SJSA1 (cell line): ENCODE measurements around the gene CNIH3. TPM values are rescaled to one million over a fixed set of nuclear protein-coding genes. Genes with fewer than 3 reads are reported as not detected.

Experiments
- DNase-seq, 2 experiments: peaks; one replicate each; pipeline ENCODE4 v3.0.0-alpha.2; 2015 to 2020; ENCODE audit warnings: low spot score in 2 of 2, low read depth in 1 of 2
- H3K27ac ChIP-seq: fragments of 250-450 bp; sonication (Bioruptor Pico); 2 replicates; pipeline ENCODE4 v1.5.1; 2020; ENCODE audit warnings: mild to moderate bottlenecking, moderate library complexity
- H3K27me3 ChIP-seq: fragments of 250-450 bp; sonication (Bioruptor Pico); replicated peaks from 2 replicates; pipeline ENCODE4 v1.5.1; 2020; ENCODE audit warnings: mild to moderate bottlenecking, moderate library complexity
- H3K36me3 ChIP-seq: fragments of 250-450 bp; sonication (Bioruptor Pico); 2 replicates; pipeline ENCODE4 v1.5.1; 2020; ENCODE audit warnings: mild to moderate bottlenecking
- H3K4me1 ChIP-seq: fragments of 250-450 bp; sonication (Bioruptor Pico); replicated peaks from 2 replicates; pipeline ENCODE4 v1.6.1; 2021; ENCODE audit warnings: mild to moderate bottlenecking
- H3K4me3 ChIP-seq: fragments of 250-450 bp; sonication (Bioruptor Pico); 2 replicates; pipeline ENCODE4 v1.5.1; 2020; ENCODE audit warnings: mild to moderate bottlenecking
- H3K9me3 ChIP-seq: fragments of 250-450 bp; sonication (Bioruptor Pico); replicated peaks from 2 replicates; pipeline ENCODE4 v1.5.1; 2020; ENCODE audit warnings: mild to moderate bottlenecking
- total RNA-seq: library from RNA; depleted of rRNA; stranded (reverse); fragments of >200 nt; shearing (Covaris generic); gene quantifications from 2 replicates; pipeline ENCODE4 v1.2.3, GENCODE V29; 2014

Gene CNIH3
- total RNA-seq, 1 experiment from 2014 or later = 7.9 TPM

DNA sequence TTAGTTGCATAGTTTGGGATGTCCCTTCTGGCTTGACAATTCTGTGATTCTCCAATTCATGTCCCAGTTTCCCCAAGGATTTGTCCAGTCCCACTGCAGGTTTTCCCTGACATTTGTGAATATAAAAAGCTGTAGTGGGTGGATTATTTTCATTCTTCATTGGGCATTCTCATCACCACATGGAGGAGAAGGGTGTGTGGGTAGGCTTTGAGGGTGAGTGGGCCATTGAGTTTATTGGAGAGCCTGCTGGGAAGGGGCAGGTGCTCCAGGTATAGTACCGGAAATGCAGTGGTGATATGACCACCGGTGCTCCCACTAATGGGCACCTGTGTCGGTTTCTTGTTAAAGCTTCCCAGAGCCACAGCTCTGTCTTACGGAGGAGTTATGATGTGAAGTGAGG lies 74.5 kb downstream of the CNIH3 start:
- H3K4me3 ChIP-seq = no peak overlapping the region
- DNase-seq = no peak
- H3K27me3 ChIP-seq = no peaks in the 10 kb centered on the region
- no peak overlapping the region for H3K27ac ChIP-seq
- H3K36me3 ChIP-seq = no peaks in the 10 kb centered on the region; the same call in 1 of the 2 replicates
- no peaks in the 10 kb centered on the region for H3K4me1 ChIP-seq
- H3K9me3 ChIP-seq = no peaks in the 10 kb centered on the region

DNA sequence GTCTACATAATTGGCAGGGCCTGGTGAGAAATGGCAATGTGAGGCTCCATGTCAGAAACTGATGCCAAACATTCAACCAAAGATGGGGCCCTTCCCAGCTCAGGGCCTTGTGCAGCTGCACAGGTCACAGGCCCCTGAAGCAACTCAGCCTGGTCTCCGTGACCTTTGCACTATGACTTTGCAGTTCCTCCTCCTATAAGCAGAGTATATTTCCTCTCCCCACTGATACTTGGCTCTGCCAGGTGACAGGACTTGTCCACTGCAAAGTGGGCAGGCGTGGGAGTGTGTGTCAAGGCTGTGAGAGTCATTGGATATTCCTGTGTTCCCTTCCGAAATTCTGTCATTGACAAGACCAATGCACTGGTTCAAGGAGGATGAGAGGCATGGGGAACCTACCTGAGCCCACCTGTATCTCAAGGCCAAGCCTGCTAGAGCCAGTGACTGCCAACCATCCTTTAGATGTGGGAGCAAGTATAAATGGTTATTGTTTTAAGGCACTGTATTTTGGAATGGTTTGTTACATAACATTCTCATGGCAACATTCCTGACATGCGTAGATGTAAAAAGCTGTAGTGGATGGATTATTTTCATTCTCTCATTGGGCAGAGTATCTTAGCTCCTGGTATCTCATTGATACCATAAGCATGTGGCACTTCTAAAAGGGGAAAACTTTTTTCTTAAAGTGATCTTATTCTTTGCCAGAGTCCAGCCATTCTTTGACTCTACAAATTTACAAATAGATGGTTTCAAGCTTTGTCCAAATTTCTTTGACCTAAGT lies 75.2 kb downstream of the CNIH3 start:
- H3K4me1 ChIP-seq = no peaks in the 10 kb centered on the region
- H3K36me3 ChIP-seq = no peaks in the 10 kb centered on the region
- no peak overlapping the region for H3K4me3 ChIP-seq
- H3K27ac ChIP-seq = no peak overlapping the region
- no peaks in the 10 kb centered on the region for H3K27me3 ChIP-seq
- DNase-seq = no peak
- no peaks in the 10 kb centered on the region for H3K9me3 ChIP-seq

DNA sequence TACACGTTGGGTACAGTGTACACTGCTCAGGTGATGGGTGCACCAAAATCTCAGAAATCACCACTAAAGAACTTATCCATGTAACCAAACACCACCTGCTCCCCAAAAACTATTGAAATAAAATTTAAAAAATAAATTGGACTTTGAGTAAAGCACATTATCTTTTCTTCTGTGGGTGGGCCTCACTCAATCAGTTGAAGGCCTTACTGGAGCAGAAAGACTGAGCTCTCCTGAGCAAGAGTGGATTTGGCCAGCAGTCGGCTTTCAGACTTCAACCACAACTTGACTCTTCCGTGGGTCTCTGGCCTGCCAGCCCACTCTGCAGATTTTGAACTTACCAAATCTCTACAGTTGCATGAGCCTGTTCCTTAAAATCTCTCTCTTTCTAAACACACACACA lies 78.9 kb downstream of the CNIH3 start:
- Histone ChIP-seq H3K4me3 (no peak overlapping the region), H3K9me3 (no peaks in the 10 kb centered on the region), H3K27ac (no peak overlapping the region), H3K4me1 (no peaks in the 10 kb centered on the region), H3K27me3 (no peaks in the 10 kb centered on the region), H3K36me3 (no peaks in the 10 kb centered on the region)
- DNase-seq = no peak

DNA sequence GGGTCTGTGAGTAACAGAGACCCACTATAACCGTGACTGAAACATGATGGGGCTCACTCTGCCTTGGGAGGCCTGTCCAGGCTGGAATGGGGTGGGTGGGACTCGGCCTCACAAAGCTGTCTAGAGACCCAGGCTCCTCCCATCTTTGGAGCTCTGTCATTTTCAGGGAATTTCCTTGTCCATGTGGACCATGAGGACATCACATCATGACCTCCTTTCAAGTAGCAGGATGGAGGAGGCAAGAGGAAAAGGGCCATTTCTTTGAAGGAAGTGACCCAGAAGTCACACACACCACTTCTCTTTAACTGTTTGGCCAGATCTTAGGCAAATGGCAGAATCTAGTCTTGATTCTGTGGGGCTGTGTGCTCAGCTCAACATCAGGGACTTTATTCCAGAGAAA lies 79.9 kb downstream of the CNIH3 start:
- Histone ChIP-seq H3K4me3 (no peak overlapping the region), H3K9me3 (no peaks in the 10 kb centered on the region), H3K36me3 (no peaks in the 10 kb centered on the region), H3K27me3 (no peaks in the 10 kb centered on the region), H3K4me1 (peaks cover 4% of the 10 kb centered on the region; the same call in 1 of the 2 replicates), H3K27ac (no peak overlapping the region)
- DNase-seq = no peak

DNA sequence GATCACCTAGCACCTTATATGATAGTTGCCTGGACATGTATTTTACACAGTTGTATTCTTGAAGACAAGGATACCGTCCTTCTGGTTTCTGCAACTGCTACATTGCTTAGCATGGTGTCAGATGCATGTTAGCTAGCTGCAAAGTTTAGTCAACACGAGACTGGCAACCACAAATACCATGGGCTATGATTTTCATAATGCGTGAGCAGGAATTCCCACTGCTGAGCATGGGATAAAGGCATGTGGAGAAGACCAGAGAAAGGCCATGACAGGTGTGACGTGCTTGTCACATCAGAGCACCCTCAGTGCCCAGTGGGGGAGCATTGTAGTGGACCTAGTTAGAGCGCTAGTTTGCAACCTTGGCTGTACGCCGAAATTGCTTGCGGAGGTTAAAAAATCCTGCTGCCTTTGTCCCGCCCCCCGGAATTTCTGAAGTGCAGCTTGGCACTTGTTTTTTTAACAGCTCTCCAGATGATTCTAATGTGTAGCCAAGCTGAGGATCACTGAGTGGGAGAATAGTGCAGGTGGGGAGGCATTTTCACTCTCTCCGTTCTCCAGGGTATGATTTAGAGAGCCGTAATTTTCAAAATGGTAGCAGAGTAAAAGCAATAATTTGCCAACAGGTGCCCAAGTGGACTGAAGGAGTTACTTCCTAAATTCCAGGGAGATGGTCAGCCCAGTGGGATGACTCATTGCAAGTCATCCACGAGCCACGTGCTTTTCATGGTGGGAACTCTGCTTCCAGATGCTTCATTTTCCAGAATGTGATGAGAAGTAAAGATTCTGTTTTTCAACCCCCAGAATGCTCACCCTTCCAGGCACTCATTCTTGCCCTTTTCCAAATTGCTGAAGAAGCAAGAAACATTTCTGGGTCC lies 81.0 kb downstream of the CNIH3 start:
- peak in 1 of 2 experiments; percentile 21 for DNase-seq
- H3K4me1 ChIP-seq = peaks cover 4% of the 10 kb centered on the region; the same call in 1 of the 2 replicates
- no peaks in the 10 kb centered on the region for H3K27me3 ChIP-seq
- no peaks in the 10 kb centered on the region for H3K36me3 ChIP-seq
- no peaks in the 10 kb centered on the region for H3K9me3 ChIP-seq
- no peak overlapping the region for H3K4me3 ChIP-seq
- H3K27ac ChIP-seq = no peak overlapping the region

DNA sequence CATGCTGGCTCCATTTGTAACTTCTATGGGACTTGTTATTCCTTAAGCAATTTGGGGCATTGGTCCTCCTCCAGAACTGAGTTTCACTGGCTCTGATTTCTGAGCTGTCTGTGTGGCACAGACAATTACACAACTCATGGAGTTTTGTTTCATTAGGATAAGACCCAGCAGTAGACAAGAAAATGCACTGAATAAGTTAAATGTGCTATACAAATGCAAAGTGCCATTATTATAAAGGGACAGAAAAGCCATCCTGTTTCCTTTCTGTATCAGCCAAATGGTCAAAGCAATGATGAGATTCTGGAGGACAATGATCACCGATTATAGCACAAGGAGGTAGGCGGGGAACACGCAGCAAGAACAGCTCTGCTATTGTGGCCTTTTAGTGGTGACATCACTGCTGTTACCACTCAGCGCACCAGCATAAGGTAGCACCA lies 81.9 kb downstream of the CNIH3 start:
- peaks cover 4% of the 10 kb centered on the region; the same call in 1 of the 2 replicates for H3K4me1 ChIP-seq
- no peaks in the 10 kb centered on the region for H3K27me3 ChIP-seq
- no peak overlapping the region for H3K4me3 ChIP-seq
- H3K9me3 ChIP-seq = no peaks in the 10 kb centered on the region
- no peak for DNase-seq
- H3K36me3 ChIP-seq = no peaks in the 10 kb centered on the region
- no peak overlapping the region for H3K27ac ChIP-seq

DNA sequence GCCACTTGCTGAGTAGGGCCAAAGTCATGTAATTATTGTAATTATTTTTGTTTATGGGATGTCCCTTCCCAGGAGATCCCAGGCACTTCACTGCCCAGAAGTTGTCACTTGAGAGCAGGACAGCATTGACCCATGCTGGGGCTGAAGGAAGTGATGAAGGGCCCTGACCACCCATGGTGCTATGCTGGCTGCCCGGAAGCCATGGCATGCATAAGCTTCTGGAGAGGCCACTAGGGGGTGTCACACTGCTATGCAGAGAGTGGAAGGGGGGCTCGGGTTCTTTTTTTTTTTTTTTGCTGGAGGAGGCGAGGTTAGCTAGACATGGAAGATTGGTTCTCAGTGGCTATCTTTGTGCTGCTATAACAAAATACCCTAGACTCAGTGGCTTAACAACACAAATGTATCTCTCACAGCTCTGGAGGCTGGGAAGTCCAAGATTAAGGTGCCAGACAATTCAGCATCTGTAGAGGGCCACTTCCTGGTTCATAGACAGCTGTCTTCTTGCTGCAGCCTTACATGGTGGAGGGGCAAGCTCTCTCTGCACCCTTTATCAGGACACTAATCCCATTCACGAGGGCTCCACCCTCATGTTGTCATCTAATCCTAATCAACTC lies 84.9 kb downstream of the CNIH3 start:
- Histone ChIP-seq H3K4me1 (peaks cover 4% of the 10 kb centered on the region; the same call in 1 of the 2 replicates), H3K27ac (no peak overlapping the region), H3K4me3 (no peak overlapping the region), H3K27me3 (no peaks in the 10 kb centered on the region), H3K36me3 (no peaks in the 10 kb centered on the region), H3K9me3 (no peaks in the 10 kb centered on the region)
- DNase-seq = peak; percentile 51 to 72

DNA sequence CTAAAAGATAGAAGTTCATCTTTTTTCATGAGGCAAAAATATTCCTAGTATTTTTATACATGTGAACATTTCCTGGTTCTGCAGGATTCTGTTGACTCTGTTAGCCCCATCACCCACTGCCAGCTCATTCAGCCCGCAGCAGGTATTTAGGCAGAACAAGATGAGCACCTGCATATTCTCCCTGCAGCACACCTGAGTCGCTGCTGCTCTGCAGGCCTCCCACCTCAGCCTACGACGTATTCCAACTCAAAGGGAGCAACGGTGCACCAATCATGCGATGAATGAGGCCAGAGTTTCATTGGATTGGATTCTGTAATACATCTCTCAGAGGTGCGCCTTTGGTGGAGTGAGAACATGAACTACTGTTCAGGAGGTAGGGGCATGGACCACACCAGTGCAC lies 87.6 kb downstream of the CNIH3 start:
- no peak for DNase-seq
- no peak overlapping the region for H3K27ac ChIP-seq
- no peaks in the 10 kb centered on the region for H3K27me3 ChIP-seq
- H3K36me3 ChIP-seq = no peaks in the 10 kb centered on the region
- H3K9me3 ChIP-seq = no peaks in the 10 kb centered on the region
- H3K4me1 ChIP-seq = peaks cover 17% of the 10 kb centered on the region
- no peak overlapping the region for H3K4me3 ChIP-seq

DNA sequence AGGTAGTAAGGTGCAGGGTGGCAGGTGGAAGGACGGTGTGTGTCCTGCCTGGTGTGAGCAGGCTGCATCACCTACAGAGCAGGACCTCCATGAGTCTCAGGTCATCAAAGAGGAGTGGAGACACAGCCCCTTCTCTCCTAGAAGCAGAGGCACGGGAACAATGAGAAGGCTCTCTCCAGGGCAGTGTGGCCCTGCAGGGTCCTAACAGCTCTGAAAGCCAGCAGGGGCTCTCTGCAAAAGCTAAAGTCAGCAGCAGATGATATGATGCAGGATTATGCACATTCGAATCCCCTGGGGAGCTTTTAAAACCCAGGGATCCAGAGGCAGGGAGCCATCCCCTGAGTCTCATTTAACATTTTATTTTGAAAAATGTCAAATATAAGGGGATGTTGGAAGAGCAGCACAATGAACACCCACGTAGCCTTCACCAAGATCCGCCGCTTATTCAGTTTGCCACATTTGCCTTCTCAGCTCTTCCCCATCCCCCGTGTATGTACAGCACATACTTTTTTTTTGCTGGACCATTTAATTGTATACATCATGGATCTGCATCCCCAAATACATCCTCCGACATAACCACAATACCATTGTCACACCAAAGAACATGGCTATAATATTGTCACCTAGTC lies 88.1 kb downstream of the CNIH3 start:
- no peak overlapping the region for H3K27ac ChIP-seq
- H3K36me3 ChIP-seq = no peaks in the 10 kb centered on the region
- no peaks in the 10 kb centered on the region for H3K27me3 ChIP-seq
- no peak for DNase-seq
- H3K9me3 ChIP-seq = no peaks in the 10 kb centered on the region
- no peak overlapping the region for H3K4me3 ChIP-seq
- H3K4me1 ChIP-seq = peaks cover 19% of the 10 kb centered on the region

DNA sequence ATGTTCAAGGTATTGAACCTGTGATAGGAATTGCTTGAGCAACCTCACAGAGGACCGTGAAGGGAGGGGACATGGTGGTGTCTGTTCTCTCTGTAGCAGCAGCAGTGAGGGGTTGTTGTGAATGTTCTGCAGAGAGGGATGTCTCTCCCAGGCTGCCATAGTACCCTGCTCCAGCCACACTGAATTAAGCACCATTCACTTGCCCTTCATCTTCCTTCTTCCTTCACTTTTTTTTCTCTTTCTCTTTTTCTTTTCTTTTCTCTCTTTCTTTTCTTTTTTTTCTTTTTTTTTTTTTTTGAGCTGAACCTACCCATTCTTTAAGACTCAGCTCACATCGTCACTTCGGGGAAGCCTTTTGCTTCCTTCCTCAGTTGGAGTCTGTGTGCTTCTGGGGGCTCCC lies 89.5 kb downstream of the CNIH3 start:
- H3K27me3 ChIP-seq = no peaks in the 10 kb centered on the region
- DNase-seq = no peak
- no peak overlapping the region for H3K27ac ChIP-seq
- H3K4me3 ChIP-seq = no peak overlapping the region
- no peaks in the 10 kb centered on the region for H3K36me3 ChIP-seq
- peaks cover 18% of the 10 kb centered on the region for H3K4me1 ChIP-seq
- no peaks in the 10 kb centered on the region for H3K9me3 ChIP-seq

DNA sequence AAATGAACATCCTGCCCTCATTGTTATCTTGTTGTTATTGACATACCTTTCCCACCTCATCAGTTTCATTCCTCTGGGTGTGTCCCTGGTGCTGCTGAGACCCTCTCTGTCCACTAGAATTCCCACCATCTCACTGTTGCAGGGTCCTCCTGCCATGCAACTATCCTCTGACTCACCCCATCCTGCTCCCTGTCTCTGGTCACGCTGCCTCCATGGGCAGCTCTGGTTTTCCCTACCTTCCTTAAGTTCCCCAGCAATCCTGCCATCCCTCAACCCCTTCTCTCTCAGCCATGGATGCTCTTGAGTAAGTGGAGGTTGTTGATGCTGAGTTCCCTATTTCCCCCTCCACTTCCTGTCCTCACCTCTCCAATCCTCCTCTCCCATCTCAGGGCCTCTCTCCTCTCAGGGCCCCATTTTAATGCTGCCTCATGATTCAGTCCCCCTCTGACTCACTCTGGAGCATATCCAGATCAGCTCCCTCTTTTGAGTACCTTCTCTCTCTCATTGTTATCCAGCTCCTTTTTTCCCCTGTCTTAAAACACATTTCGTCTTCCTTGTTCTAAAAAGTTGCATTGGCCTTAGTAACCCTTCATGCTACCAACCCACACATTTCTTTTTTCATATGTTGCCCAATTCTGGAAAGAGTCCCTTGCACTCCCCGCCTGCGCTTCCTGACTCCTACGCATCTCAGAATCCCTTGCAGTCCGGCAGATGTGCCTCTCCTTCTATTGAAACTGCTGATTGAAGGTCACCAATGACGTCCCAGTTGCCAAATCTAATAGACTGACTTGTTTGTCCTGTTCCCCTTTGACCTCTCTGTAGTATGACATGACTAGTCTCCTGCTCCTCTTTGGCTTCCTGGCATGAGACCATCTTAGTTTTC lies 92.0 kb downstream of the CNIH3 start:
- H3K27me3 ChIP-seq = no peaks in the 10 kb centered on the region
- H3K36me3 ChIP-seq = no peaks in the 10 kb centered on the region
- DNase-seq = peak; percentile 63 to 72
- peaks cover 15% of the 10 kb centered on the region for H3K4me1 ChIP-seq
- H3K27ac ChIP-seq = peak overlapping the region; percentile 23
- no peaks in the 10 kb centered on the region for H3K9me3 ChIP-seq
- H3K4me3 ChIP-seq = no peak overlapping the region

DNA sequence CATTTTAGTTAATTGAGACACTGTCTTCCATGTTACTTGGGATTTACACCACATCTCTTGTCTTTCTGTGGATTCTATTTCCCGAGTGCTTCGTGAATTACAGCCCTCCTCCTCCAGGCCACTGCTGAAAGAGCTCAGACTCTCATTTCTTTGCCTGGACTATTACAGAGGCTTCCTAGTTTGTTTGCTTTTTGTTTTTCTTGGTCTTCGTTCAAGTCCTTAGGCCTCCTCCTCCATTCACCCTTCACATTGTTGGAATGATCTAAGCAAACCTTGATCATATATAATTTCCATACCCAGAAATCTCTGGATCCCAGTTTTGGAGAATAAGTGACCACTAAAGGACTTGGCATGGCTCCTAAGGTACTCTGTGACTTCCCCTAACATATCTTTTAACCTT lies 94.1 kb downstream of the CNIH3 start:
- no peak overlapping the region for H3K4me3 ChIP-seq
- H3K36me3 ChIP-seq = no peaks in the 10 kb centered on the region
- no peak overlapping the region for H3K27ac ChIP-seq
- no peak for DNase-seq
- no peaks in the 10 kb centered on the region for H3K27me3 ChIP-seq
- H3K9me3 ChIP-seq = no peaks in the 10 kb centered on the region
- H3K4me1 ChIP-seq = peaks cover 15% of the 10 kb centered on the region
